H1 (cell line): ENCODE data around the gene CLMP. TPM values are rescaled to one million over a fixed set of nuclear protein-coding genes. Genes with fewer than 3 reads are reported as not detected.

ENCODE experiments used
- CTCF ChIA-PET: fragments of 300-600 bp; sonication (Branson Sonifier 250); formaldehyde crosslinking; loops from one replicate; lab custom pipeline; 2021; ENCODE audit not compliant: partially characterized antibody; lab: Charles Lee
- POLR2A ChIA-PET: fragments of 300-600 bp; sonication (Branson Sonifier 250); formaldehyde crosslinking; loops from one replicate; lab custom pipeline; 2021; ENCODE audit warnings: inconsistent platforms; ENCODE audit not compliant: partially characterized antibody; lab: Charles Lee
- DNase-seq, 2 experiments: peaks; one replicate each; pipeline versions ENCODE4 v3.0.0 to v3.0.0-alpha.2; 2010 to 2022; ENCODE audit warnings: low spot score in 2 of 2, low read depth in 1 of 2, mixed read lengths in 1 of 2
- FAIRE-seq: peaks from 2 replicates; lab custom pipeline; 2011; peaks lifted over from hg19 to GRCh38; lab: Jason Lieb, UNC
- H2AFZ ChIP-seq: 2 replicates; pipeline ENCODE4 v1.8.1; 2012; ENCODE audit warnings: low read length, inconsistent platforms
- H2AK5ac ChIP-seq: 2 replicates; pipeline ENCODE4 v1.6.1; 2013; ENCODE audit warnings: low read depth, low read length
- H2BK120ac ChIP-seq: replicated peaks from 2 replicates; pipeline ENCODE3; 2013; ENCODE audit warnings: low read depth, low read length, inconsistent platforms
- H2BK12ac ChIP-seq: 2 replicates; pipeline ENCODE4 v1.6.1; 2013; ENCODE audit warnings: low read depth, low read length
- H2BK15ac ChIP-seq: 2 replicates; pipeline ENCODE4 v1.6.1; 2013; ENCODE audit warnings: low read length
- H2BK20ac ChIP-seq: 2 replicates; pipeline ENCODE4 v1.6.1; 2013; ENCODE audit warnings: low read length
- H2BK5ac ChIP-seq: 2 replicates; pipeline ENCODE4 v1.6.1; 2013; ENCODE audit warnings: low read depth, low read length
- H3K14ac ChIP-seq: 2 replicates; pipeline ENCODE4 v1.6.1; 2013; ENCODE audit warnings: inconsistent platforms; ENCODE audit not compliant: insufficient read length
- H3K18ac ChIP-seq: 2 replicates; pipeline ENCODE4 v1.6.1; 2013; ENCODE audit warnings: low read length; ENCODE audit errors: extremely low read depth
- H3K23ac ChIP-seq: 2 replicates; pipeline ENCODE4 v1.6.1; 2013; ENCODE audit warnings: inconsistent platforms; ENCODE audit not compliant: insufficient read length
- H3K23me2 ChIP-seq: 2 replicates; pipeline ENCODE4 v1.6.1; 2013; ENCODE audit warnings: low read depth, low read length
- H3K27ac ChIP-seq: 2 replicates; pipeline ENCODE4 v1.6.1; 2011; ENCODE audit warnings: low read depth, low read length, inconsistent platforms
- H3K27me3 ChIP-seq, 4 experiments: replicated peaks in 1 of 4; 1 replicate in 1 of 4; 2 replicates in 3 of 4; pipeline versions ENCODE4 v1.6.1 to v1.8.1; 2011 to 2013; ENCODE audit warnings: low read length in 3 of 4, mild to moderate bottlenecking in 3 of 4, inconsistent platforms in 2 of 4, mixed read lengths in 2 of 4, moderate library complexity in 1 of 4; ENCODE audit not compliant: control insufficient read depth in 3 of 4, insufficient read depth in 3 of 4; ENCODE audit errors: extremely low read depth in 1 of 4
- H3K36me3 ChIP-seq, 4 experiments: 2 replicates each; pipeline versions ENCODE4 v1.6.1 to v1.8.1; 2011 to 2013; ENCODE audit warnings: mild to moderate bottlenecking in 4 of 4, low read length in 3 of 4, moderate library complexity in 2 of 4, control low read depth in 1 of 4, inconsistent platforms in 1 of 4; ENCODE audit not compliant: insufficient read depth in 4 of 4, control insufficient read depth in 2 of 4
- H3K4ac ChIP-seq: replicated peaks from 2 replicates; pipeline ENCODE3; 2013; ENCODE audit warnings: low read length, low read depth, mixed read lengths, inconsistent platforms; ENCODE audit not compliant: insufficient read length
- H3K4me1 ChIP-seq, 4 experiments: replicated peaks in 1 of 4; 1 replicate in 1 of 4; 2 replicates in 3 of 4; pipeline versions ENCODE4 v1.6.1 to v1.8.1; 2011 to 2013; ENCODE audit warnings: low read length in 3 of 4, inconsistent platforms in 2 of 4, mixed read lengths in 1 of 4; ENCODE audit not compliant: insufficient read depth in 4 of 4, control insufficient read depth in 3 of 4
- H3K4me2 ChIP-seq, 2 experiments: 2 replicates each; pipeline versions ENCODE4 v1.6.1 to v1.8.1; 2011 to 2013; ENCODE audit warnings: low read depth in 2 of 2, low read length in 2 of 2, control low read depth in 1 of 2, inconsistent platforms in 1 of 2, mild to moderate bottlenecking in 1 of 2; ENCODE audit not compliant: insufficient read depth in 1 of 2
- H3K4me3 ChIP-seq, 4 experiments: fragments of 200-600, 300-600 bp in 1 of 4; sonication (generic), shearing (Covaris generic), sonication (Bioruptor Twin) in 1 of 4; 2 replicates each; pipeline versions ENCODE4 v1.5.1 to v1.8.1; 2011 to 2016; ENCODE audit warnings: low read length in 4 of 4, low read depth in 3 of 4, control low read depth in 2 of 4, inconsistent platforms in 2 of 4, mild to moderate bottlenecking in 2 of 4, mixed read lengths in 1 of 4, moderate library complexity in 1 of 4; ENCODE audit not compliant: insufficient read depth in 2 of 4; ENCODE audit errors: extremely low read depth in 1 of 4
- H3K56ac ChIP-seq: replicated peaks from 2 replicates; pipeline ENCODE3; 2013; ENCODE audit warnings: low read depth, mild to moderate bottlenecking, mixed read lengths, low read length, inconsistent platforms; ENCODE audit not compliant: insufficient read length
- H3K79me1 ChIP-seq: 2 replicates; pipeline ENCODE4 v1.6.1; 2013; ENCODE audit warnings: low read depth, low read length, control low read depth
- H3K79me2 ChIP-seq, 2 experiments: 2 replicates each; pipeline versions ENCODE4 v1.6.1 to v1.8.1; 2012 to 2013; ENCODE audit warnings: low read length in 2 of 2, mild to moderate bottlenecking in 2 of 2, inconsistent platforms in 1 of 2; ENCODE audit not compliant: insufficient read depth in 2 of 2, control insufficient read depth in 1 of 2
- H3K9ac ChIP-seq, 4 experiments: replicated peaks in 1 of 4; 1 replicate in 1 of 4; 2 replicates in 3 of 4; pipeline versions ENCODE4 v1.6.1 to v1.8.1; 2011 to 2013; ENCODE audit warnings: low read depth in 3 of 4, low read length in 3 of 4, control low read depth in 2 of 4, mild to moderate bottlenecking in 2 of 4, moderate library complexity in 2 of 4, inconsistent platforms in 1 of 4; ENCODE audit errors: extremely low read depth in 1 of 4
- H3K9me3 ChIP-seq, 2 experiments: 2 replicates each; pipeline versions ENCODE4 v1.6.1 to v1.8.1; 2012 to 2013; ENCODE audit warnings: mild to moderate bottlenecking in 2 of 2, moderate library complexity in 2 of 2, control low read depth in 1 of 2, inconsistent platforms in 1 of 2, low read depth in 1 of 2, low read length in 1 of 2, mixed read lengths in 1 of 2; ENCODE audit not compliant: insufficient read depth in 2 of 2
- H4K20me1 ChIP-seq, 2 experiments: replicated peaks in 1 of 2; 2 replicates each; pipeline versions ENCODE3 to v1.8.1; 2011 to 2013; ENCODE audit warnings: inconsistent platforms in 2 of 2, low read length in 2 of 2, mild to moderate bottlenecking in 1 of 2; ENCODE audit not compliant: insufficient read depth in 2 of 2, control insufficient read depth in 1 of 2
- H4K5ac ChIP-seq: 2 replicates; pipeline ENCODE4 v1.6.1; 2013; ENCODE audit warnings: low read length, low read depth, mixed read lengths, inconsistent platforms; ENCODE audit not compliant: insufficient read length
- H4K8ac ChIP-seq: 2 replicates; pipeline ENCODE4 v1.8.0; 2013; ENCODE audit warnings: mild to moderate bottlenecking, moderate library complexity, low read length, inconsistent platforms; ENCODE audit not compliant: insufficient read depth; ENCODE audit errors: extremely low read depth
- H4K91ac ChIP-seq: replicated peaks from 2 replicates; pipeline ENCODE3; 2013; ENCODE audit warnings: low read length, mixed read lengths, inconsistent platforms; ENCODE audit not compliant: insufficient read length
- EP300 ChIP-seq, 2 experiments: IDR thresholded peaks; 1 replicate in 1 of 2; 2 replicates in 1 of 2; pipeline ENCODE4 v1.6.1; 2011 to 2012; ENCODE audit warnings: low read depth in 2 of 2, low read length in 2 of 2, mild to moderate bottlenecking in 2 of 2, borderline replicate concordance in 1 of 2, inconsistent platforms in 1 of 2, moderate library complexity in 1 of 2
- POLR2A ChIP-seq, 2 experiments: IDR thresholded peaks; 1 replicate in 1 of 2; 2 replicates in 1 of 2; pipeline ENCODE4 v1.6.1; 2011; ENCODE audit warnings: low read depth in 2 of 2, low read length in 2 of 2, mild to moderate bottlenecking in 2 of 2; ENCODE audit errors: control extremely low read depth in 1 of 2
- POU5F1 ChIP-seq: IDR thresholded peaks from 2 replicates; pipeline ENCODE4 v1.6.1; 2011; ENCODE audit warnings: low read depth, mild to moderate bottlenecking, low read length, moderate library complexity
- SAP30 ChIP-seq: fragments of 300-600 bp; sonication (generic); IDR thresholded peaks from 2 replicates; pipeline ENCODE4 v1.7.1; 2012; ENCODE audit warnings: low read length, moderate library complexity, mild to moderate bottlenecking, inconsistent platforms; ENCODE audit not compliant: insufficient read depth, insufficient replicate concordance
- SRF ChIP-seq: IDR thresholded peaks from 2 replicates; pipeline ENCODE4 v1.6.1; 2011; ENCODE audit warnings: mild to moderate bottlenecking, low read depth, low read length, moderate library complexity
- SUZ12 ChIP-seq: fragments of 200-600 bp; sonication (generic); IDR thresholded peaks from 2 replicates; pipeline ENCODE4 v1.6.1; 2012; ENCODE audit warnings: mild to moderate bottlenecking, inconsistent platforms, low read length, moderate library complexity, mixed read lengths
- TEAD4 ChIP-seq: IDR thresholded peaks from 2 replicates; pipeline ENCODE4 v1.6.1; 2012; ENCODE audit warnings: low read depth, low read length, inconsistent platforms, mixed read lengths
- WGBS, 2 experiments: shearing (Covaris generic) in 1 of 2; methylation state at CpG; one replicate each; pipeline versions ENCODE4 v1.1.6 to v1.1.7; 2013 to 2015; ENCODE audit warnings: low lambda C conversion rate in 2 of 2, mixed read lengths in 2 of 2, inconsistent platforms in 1 of 2, low coverage in 1 of 2, missing lambda C conversion rate in 1 of 2; ENCODE audit not compliant: insufficient replicate concordance in 2 of 2, insufficient coverage in 1 of 2, insufficient read length in 1 of 2; ENCODE audit errors: extremely low coverage in 1 of 2, missing lambda C conversion rate in 1 of 2; 5-methylcytosine and 5-hydroxymethylcytosine counted together
- polyA plus RNA-seq, 7 experiments: library from polyadenylated mRNA; depleted of rRNA in 3 of 7; stranded (reverse) in 5 of 7; unstranded in 2 of 7; fragments of >200 nt in 5 of 7; fragments of 200-250 nt in 2 of 7; gene quantifications; 1 replicate in 5 of 7; 2 replicates in 1 of 7; 4 replicates in 1 of 7; pipeline versions ENCODE4 v1.2.1 to v1.2.3, GENCODE V29; 2011 to 2013; ENCODE audit warnings: missing spikeins in 2 of 7, mixed read lengths in 2 of 7
- total RNA-seq: library from RNA; stranded (reverse); fragmentation: NEBNext Ultra II Directional; extraction: Animal tissue kit (Norgen Biotek cat#: 25700); gene quantifications from 2 replicates; pipeline ENCODE4 v1.2.1, GENCODE V29; 2021
- TF ChIP-seq, protein P1 (sequence below): IDR thresholded peaks from 2 replicates; pipeline ENCODE4 v1.6.1; 2012; ENCODE audit warnings: inconsistent platforms

CLMP gene
- total and polyA plus RNA-seq, 2 of the 8 experiments (the other 6 are each of a cell fraction or from before 2014, with no cell fraction given): 9.9 to 24.1 TPM

DNA sequence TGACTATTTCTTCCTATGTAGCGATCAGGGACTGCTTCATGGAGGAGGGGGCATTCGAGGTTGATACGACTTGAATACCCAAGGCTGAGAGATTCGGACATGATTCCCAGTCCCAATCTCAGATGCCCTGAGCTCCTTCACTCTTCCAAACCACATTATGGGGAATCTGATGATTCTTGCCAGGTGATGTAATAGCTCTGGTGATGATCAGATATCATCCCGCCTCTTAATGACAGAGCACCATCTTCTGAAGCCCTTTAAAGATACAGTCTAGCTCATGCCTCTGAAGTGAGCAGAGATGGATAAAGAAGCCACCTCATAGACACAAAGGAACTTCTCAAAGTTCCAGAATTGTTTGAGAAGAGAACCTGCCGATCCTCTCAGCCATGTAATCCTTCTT, 8.9 kb upstream of the CLMP start:
- H3K27ac ChIP-seq: no peak overlapping the region
- no peak for FAIRE-seq
- CTCF ChIA-PET: interaction anchor here (0.6 to 4.2 kb wide), 6 partner anchors 15 to 151 kb away, joined by 3 to 14 read pairs (median 4); no protein-coding TSS in a partner anchor

More for the DNA sequence above, 8.9 kb upstream of the CLMP start:
- TF ChIP-seq, protein P1, sequence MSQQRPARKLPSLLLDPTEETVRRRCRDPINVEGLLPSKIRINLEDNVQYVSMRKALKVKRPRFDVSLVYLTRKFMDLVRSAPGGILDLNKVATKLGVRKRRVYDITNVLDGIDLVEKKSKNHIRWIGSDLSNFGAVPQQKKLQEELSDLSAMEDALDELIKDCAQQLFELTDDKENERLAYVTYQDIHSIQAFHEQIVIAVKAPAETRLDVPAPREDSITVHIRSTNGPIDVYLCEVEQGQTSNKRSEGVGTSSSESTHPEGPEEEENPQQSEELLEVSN: no peak
- no peak for TF ChIP-seq SAP30
- no peak for TF ChIP-seq EP300 (IDR thresholded peaks at IDR 0.05; ENCODE audit: borderline replicate concordance in 1 of 2, low read depth in 2 of 2, low read length in 2 of 2)
- TF ChIP-seq TEAD4: no peak
- no peak for TF ChIP-seq SRF
- no peak for TF ChIP-seq POLR2A (IDR thresholded peaks at IDR 0.05; ENCODE audit: control extremely low read depth in 1 of 2, low read depth in 2 of 2, low read length in 2 of 2)
- no peak for TF ChIP-seq SUZ12
- no peak for TF ChIP-seq POU5F1
- TF ChIP-seq, all 59 proteins: peak for 0
- Histone ChIP-seq H3K56ac (no peak overlapping the region), H3K27me3 (no peaks in the 10 kb centered on the region; a peak in 2 of 7 replicates), H3K4me3 (no peak overlapping the region), H4K8ac (no peak overlapping the region), H2BK15ac (no peak overlapping the region), H3K4ac (no peak overlapping the region), H2AK5ac (no peak overlapping the region), H2BK5ac (no peak overlapping the region), H3K79me1 (no peaks in the 10 kb centered on the region), H2BK20ac (no peak overlapping the region), H3K9ac (no peak overlapping the region), H2BK12ac (no peak overlapping the region), H3K23ac (no peak overlapping the region), H2BK120ac (no peak overlapping the region), H3K9me3 (no peaks in the 10 kb centered on the region), H4K5ac (no peak overlapping the region), H3K4me2 (no peak overlapping the region), H3K36me3 (no peaks in the 10 kb centered on the region), H3K23me2 (no peaks in the 10 kb centered on the region), H3K79me2 (no peaks in the 10 kb centered on the region), H4K20me1 (no peaks in the 10 kb centered on the region), H3K18ac (no peak overlapping the region), H3K14ac (no peak overlapping the region), H2AFZ (no peak overlapping the region), H3K4me1 (peaks cover 0 to 3% (median 1%) of the 10 kb centered on the region in 4 experiments; a peak in 5 of 7 replicates), H4K91ac (no peak overlapping the region)
- POLR2A ChIA-PET: interaction anchor here (0.9 to 3.3 kb wide), 4 partner anchors 8 to 142 kb away, joined by 3 to 14 read pairs (median 5); partner anchors contain the start of genes CLMP and HSPA8
- no peak for DNase-seq
- 87% methylated on average over 6 of the region's 6 CpGs; no CpG with 5 or more reads in 1 of the 2 experiments for WGBS, 2 experiments
